IMR-90 (cell line): ENCODE data around the gene PKNOX1. TPM values are rescaled to one million over a fixed set of nuclear protein-coding genes. Genes with fewer than 3 reads are reported as not detected.

ENCODE experiments used
- ATAC-seq: fragments of 200-7000 bp; cut with Tn5 transposase; 2 replicates; pipeline ENCODE4 v1.9.1; 2020; ENCODE audit warnings: low read depth, mild to moderate bottlenecking, moderate library complexity
- BruUV-seq: library from RNA; stranded (reverse); fragments of 400-500 nt; replicated peaks from 2 replicates; lab custom pipeline; 2021; lab: Mats Ljungman, UMichigan
- CTCF ChIA-PET: fragments of 300-600 bp; formaldehyde crosslinking; extraction: SDS; loops from one replicate; lab custom pipeline; 2021; ENCODE audit warnings: antibody characterized with exemption; lab: Yijun Ruan, JAX
- POLR2A ChIA-PET: fragments of 300-600 bp; sonication (Branson Sonifier 250); formaldehyde crosslinking; loops from one replicate; lab custom pipeline; 2022; ENCODE audit warnings: antibody characterized with exemption; ENCODE audit not compliant: unreplicated experiment; lab: Charles Lee
- DNase-seq: peaks from one replicate; pipeline ENCODE4 v3.0.0; 2013
- H2AFZ ChIP-seq: replicated peaks from 2 replicates; pipeline ENCODE3; 2013; ENCODE audit warnings: low read length, mild to moderate bottlenecking; ENCODE audit not compliant: poor library complexity
- H2AK5ac ChIP-seq: 2 replicates; pipeline ENCODE4 v1.6.1; 2013; ENCODE audit warnings: low read depth, low read length, inconsistent platforms
- H2AK9ac ChIP-seq: replicated peaks from 2 replicates; pipeline ENCODE3; 2013; ENCODE audit warnings: mild to moderate bottlenecking, low read depth, low read length, moderate library complexity; ENCODE audit not compliant: poor library complexity
- H2BK120ac ChIP-seq: 2 replicates; pipeline ENCODE4 v1.6.1; 2013; ENCODE audit warnings: low read depth, low read length, inconsistent platforms
- H2BK15ac ChIP-seq: 3 replicates; pipeline ENCODE4 v1.6.1; 2013; ENCODE audit warnings: low read depth, low read length, inconsistent platforms
- H2BK20ac ChIP-seq: 2 replicates; pipeline ENCODE4 v1.6.1; 2013; ENCODE audit warnings: low read depth, mild to moderate bottlenecking, inconsistent platforms, low read length, moderate library complexity
- H2BK5ac ChIP-seq: 2 replicates; pipeline ENCODE4 v1.6.1; 2013; ENCODE audit warnings: mild to moderate bottlenecking, low read depth, low read length, inconsistent platforms; ENCODE audit not compliant: poor library complexity, severe bottlenecking
- H3K14ac ChIP-seq: replicated peaks from 2 replicates; pipeline ENCODE4 v1.6.1; 2013; ENCODE audit warnings: low read depth, low read length, inconsistent platforms
- H3K18ac ChIP-seq: 2 replicates; pipeline ENCODE4 v1.6.1; 2013; ENCODE audit warnings: low read depth, low read length, control low read depth
- H3K23ac ChIP-seq: 2 replicates; pipeline ENCODE4 v1.6.1; 2013; ENCODE audit warnings: low read depth, low read length, inconsistent platforms
- H3K27ac ChIP-seq: 2 replicates; pipeline ENCODE4 v1.5.1; 2013; ENCODE audit warnings: mild to moderate bottlenecking, control low read depth, low read length; ENCODE audit not compliant: insufficient read depth
- H3K27me3 ChIP-seq: 2 replicates; pipeline ENCODE4 v1.6.1; 2013; ENCODE audit warnings: low read length; ENCODE audit not compliant: control insufficient read depth, insufficient read depth
- H3K36me3 ChIP-seq: 2 replicates; pipeline ENCODE4 v1.6.1; 2013; ENCODE audit warnings: low read length, mixed read lengths; ENCODE audit not compliant: control insufficient read depth, insufficient read depth
- H3K4ac ChIP-seq: 2 replicates; pipeline ENCODE4 v1.6.1; 2013; ENCODE audit warnings: low read depth, low read length, inconsistent platforms
- H3K4me1 ChIP-seq: 2 replicates; pipeline ENCODE4 v1.6.1; 2013; ENCODE audit warnings: low read length, mixed read lengths; ENCODE audit not compliant: control insufficient read depth, insufficient read depth
- H3K4me2 ChIP-seq: 2 replicates; pipeline ENCODE4 v1.6.1; 2013; ENCODE audit warnings: low read depth, mild to moderate bottlenecking, control low read depth, low read length, moderate library complexity
- H3K4me3 ChIP-seq: 2 replicates; pipeline ENCODE4 v1.5.1; 2013; ENCODE audit warnings: low read depth, mild to moderate bottlenecking, control low read depth, low read length, moderate library complexity; ENCODE audit not compliant: insufficient read depth
- H3K56ac ChIP-seq: 2 replicates; pipeline ENCODE4 v1.6.1; 2013; ENCODE audit warnings: low read length, inconsistent platforms; ENCODE audit not compliant: insufficient read depth; ENCODE audit errors: extremely low read depth
- H3K79me1 ChIP-seq, 2 experiments: 2 replicates each; pipeline ENCODE4 v1.6.1; 2013; ENCODE audit warnings: low read length in 2 of 2, inconsistent platforms in 1 of 2, low read depth in 1 of 2
- H3K9ac ChIP-seq: 2 replicates; pipeline ENCODE4 v1.6.1; 2013; ENCODE audit warnings: low read depth, low read length, control low read depth
- H3K9me1 ChIP-seq: 2 replicates; pipeline ENCODE4 v1.6.1; 2013; ENCODE audit warnings: low read length, inconsistent platforms; ENCODE audit not compliant: insufficient read depth
- H3K9me3 ChIP-seq: 2 replicates; pipeline ENCODE4 v1.6.1; 2013; ENCODE audit warnings: low read length; ENCODE audit not compliant: control insufficient read depth, insufficient read depth
- H4K20me1 ChIP-seq: 2 replicates; pipeline ENCODE4 v1.6.1; 2013; ENCODE audit warnings: low read length, inconsistent platforms; ENCODE audit not compliant: insufficient read depth
- H4K5ac ChIP-seq: 2 replicates; pipeline ENCODE4 v1.6.1; 2013; ENCODE audit warnings: mild to moderate bottlenecking, low read depth, low read length, control low read depth
- H4K8ac ChIP-seq, 2 experiments: 2 replicates each; pipeline ENCODE4 v1.6.1; 2013; ENCODE audit warnings: low read depth in 2 of 2, low read length in 2 of 2, control low read depth in 1 of 2, inconsistent platforms in 1 of 2
- H4K91ac ChIP-seq: 2 replicates; pipeline ENCODE4 v1.6.1; 2013; ENCODE audit warnings: low read depth, low read length, inconsistent platforms; ENCODE audit not compliant: insufficient read depth
- RFX5 ChIP-seq: IDR thresholded peaks from 2 replicates; pipeline ENCODE4 v1.8.0; 2012; ENCODE audit warnings: low read depth, mild to moderate bottlenecking, low read length, moderate library complexity
- WGBS, 2 experiments: methylation state at CpG; one replicate each; pipeline versions ENCODE4 v1.1.5 to v1.1.7; 2013; ENCODE audit warnings: missing lambda C conversion rate in 2 of 2; ENCODE audit not compliant: insufficient read length in 1 of 2; ENCODE audit errors: extremely low coverage in 2 of 2; 5-methylcytosine and 5-hydroxymethylcytosine counted together
- dilution Hi-C: fragments of 300-500 bp; cut with HindIII; formaldehyde crosslinking; loops from one replicate; pipeline ENCODE4 v1.14.3; 2018; ENCODE audit warnings: low sequenced_read_pairs; ENCODE audit not compliant: unreplicated experiment
- in situ Hi-C: fragments of 300-500 bp; cut with MboI; formaldehyde crosslinking; loops from 3 replicates; pipeline ENCODE4 v1.14.3; 2019; ENCODE audit warnings: low sequenced_read_pairs, inconsistent platforms, mixed read lengths
- intact Hi-C: fragments of 100-400 bp; cut with micrococcal nuclease; formaldehyde crosslinking; loops from 2 replicates; pipeline ENCODE4 v1.10.0; 2022
- polyA plus RNA-seq, 3 experiments: library from polyadenylated mRNA; depleted of rRNA; stranded (reverse); fragments of >200 nt; gene quantifications; 2 replicates each; pipeline ENCODE4 v1.2.3, GENCODE V29; 2012; ENCODE audit warnings: low replicate concordance in 1 of 3
- total RNA-seq: library from RNA; depleted of rRNA; stranded (reverse); fragments of >200 nt; gene quantifications from 2 replicates; pipeline ENCODE4 v1.2.3, GENCODE V29; 2012

Gene PKNOX1
- total and polyA plus RNA-seq, 2 of the 4 experiments (the other 2 are of a cell fraction) = 35.0 to 61.0 TPM

GRCh38 chr21:43034101-43034500, 59.7 kb downstream of the PKNOX1 start:
- DNase-seq (peak; percentile 6), ATAC-seq (peak; percentile 67)
- Histone ChIP-seq H3K27ac (no peak overlapping the region), H2BK20ac (no peak overlapping the region), H3K36me3 (peaks cover 20% of the 10 kb centered on the region), H3K4me1 (no peaks in the 10 kb centered on the region), H4K5ac (no peak overlapping the region), H3K79me1 (peaks cover 0 to 9% of the 10 kb centered on the region in 2 experiments; a peak in 1 of 4 replicates), H3K14ac (0 out of 2 replicates have a peak overlapping the region, but pooled peaks have one; percentile 25), H2BK120ac (no peak overlapping the region), H3K56ac (no peak overlapping the region), H4K8ac (no peak overlapping the region), H3K27me3 (no peaks in the 10 kb centered on the region), H3K9me1 (peaks cover 6% of the 10 kb centered on the region), H2AFZ (no peak overlapping the region), H4K91ac (no peak overlapping the region), H4K20me1 (no peaks in the 10 kb centered on the region), H2BK5ac (peak overlapping the region; percentile 46), H2AK5ac (no peak overlapping the region), H3K18ac (peak overlapping the region; percentile 3; the same call in 1 of the 2 replicates), H3K23ac (no peak overlapping the region), H3K4me3 (no peak overlapping the region), H3K4me2 (no peak overlapping the region), H3K4ac (peak overlapping the region; percentile 40; the same call in 1 of the 2 replicates), H3K9me3 (no peaks in the 10 kb centered on the region), H2BK15ac (no peak overlapping the region), H3K9ac (no peak overlapping the region), H2AK9ac (no peak overlapping the region)
- in situ Hi-C loops (no loop called here), intact Hi-C loops (no loop called here), dilution Hi-C loops (no loop called here)
- TF ChIP-seq RFX5 = no peak
- ChIA-PET POLR2A (no interaction called here), CTCF (interaction anchor here (0.8 kb wide), 1 partner anchor 12 kb away, joined by 3 read pairs; no protein-coding TSS in a partner anchor)
- no TSS peak for BruUV-seq
- WGBS, 2 experiments = no CpG with 5 or more reads among the region's 1 CpG
